Measurements from ENCODE around the gene LHFPL6.

- TF ChIP-seq, protein P1, sequence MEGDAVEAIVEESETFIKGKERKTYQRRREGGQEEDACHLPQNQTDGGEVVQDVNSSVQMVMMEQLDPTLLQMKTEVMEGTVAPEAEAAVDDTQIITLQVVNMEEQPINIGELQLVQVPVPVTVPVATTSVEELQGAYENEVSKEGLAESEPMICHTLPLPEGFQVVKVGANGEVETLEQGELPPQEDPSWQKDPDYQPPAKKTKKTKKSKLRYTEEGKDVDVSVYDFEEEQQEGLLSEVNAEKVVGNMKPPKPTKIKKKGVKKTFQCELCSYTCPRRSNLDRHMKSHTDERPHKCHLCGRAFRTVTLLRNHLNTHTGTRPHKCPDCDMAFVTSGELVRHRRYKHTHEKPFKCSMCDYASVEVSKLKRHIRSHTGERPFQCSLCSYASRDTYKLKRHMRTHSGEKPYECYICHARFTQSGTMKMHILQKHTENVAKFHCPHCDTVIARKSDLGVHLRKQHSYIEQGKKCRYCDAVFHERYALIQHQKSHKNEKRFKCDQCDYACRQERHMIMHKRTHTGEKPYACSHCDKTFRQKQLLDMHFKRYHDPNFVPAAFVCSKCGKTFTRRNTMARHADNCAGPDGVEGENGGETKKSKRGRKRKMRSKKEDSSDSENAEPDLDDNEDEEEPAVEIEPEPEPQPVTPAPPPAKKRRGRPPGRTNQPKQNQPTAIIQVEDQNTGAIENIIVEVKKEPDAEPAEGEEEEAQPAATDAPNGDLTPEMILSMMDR (IDR thresholded peaks at IDR 0.05), result no peak
- no peak for TF ChIP-seq POLR2A (IDR thresholded peaks at IDR 0.05)
Observed at GRCh38 chr13:39433651-39434050, 169.3 kb downstream of the LHFPL6 start.
